ENCODE measurements around the gene RNF10. TPM values are rescaled to one million over a fixed set of nuclear protein-coding genes. Genes with fewer than 3 reads are reported as not detected.
"Not testable (repeated sequence)": the region's sequence is repeated elsewhere in the genome, so short reads cannot be mapped to it uniquely, and the experiment has no call there.

RNF10 gene
- total RNA-seq = 100 to 1,000 TPM; 165 to 168 TPM

- ChIA-PET POLR2A (interaction anchor here (0.8 to 1.5 kb wide), 4 partner anchors 16 to 66 kb away, joined by 3 to 6 read pairs (median 4); partner anchors contain the start of gene POP5), CTCF (interaction anchor here (0.8 to 1.2 kb wide), 3 partner anchors 33 to 96 kb away, joined by 3 to 5 read pairs (median 3); partner anchors contain the start of gene SRSF9)
Observed at GRCh38 chr12:120534203-120534702, at the start of gene RNF10. TSS of gene RNF10 (plus strand) at chr12:120534356. CDS start at chr12:120534812, 456 bp downstream.

DNA sequence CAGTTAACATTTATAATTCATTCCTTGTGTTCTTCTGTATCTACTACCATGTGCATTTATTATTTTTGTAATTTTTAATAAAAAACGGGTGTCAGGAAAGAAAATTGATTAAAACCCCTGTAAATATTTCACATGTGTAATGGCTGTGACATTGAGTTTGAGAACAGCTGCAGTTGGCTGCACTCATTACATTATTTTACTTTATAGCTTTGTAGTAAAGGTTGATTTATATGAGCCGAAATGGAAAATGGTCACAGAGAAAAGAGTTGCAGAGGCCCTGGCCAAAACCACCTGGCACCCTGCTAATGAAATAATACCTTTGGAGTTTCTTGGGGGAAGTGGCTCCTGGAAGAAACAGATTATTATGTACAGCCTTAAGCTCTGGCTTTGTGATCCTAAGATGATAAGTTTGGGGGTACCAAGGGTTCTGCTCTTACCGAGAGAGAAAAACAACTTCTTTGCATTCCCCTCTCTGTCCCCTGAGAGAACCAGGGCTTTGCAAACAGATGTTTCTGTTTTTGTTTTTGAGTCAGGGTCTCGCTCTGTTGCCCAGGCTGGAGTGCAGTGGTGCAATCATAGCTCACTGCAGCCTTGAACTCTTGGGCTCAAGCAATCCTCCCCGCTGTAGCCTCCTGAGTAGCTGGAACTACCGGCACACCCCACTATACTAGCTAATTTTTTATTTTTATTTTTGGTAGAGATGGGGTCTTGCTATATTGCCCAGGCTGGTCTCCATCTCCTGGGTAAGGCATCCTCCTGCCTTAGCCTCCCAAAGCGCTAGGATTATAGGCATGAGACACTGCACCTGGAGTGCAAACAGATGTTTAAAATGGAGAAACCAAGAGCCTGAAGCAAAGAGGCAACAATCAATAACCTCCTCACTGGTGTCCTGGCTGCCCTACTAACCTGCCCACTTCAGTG lies 47.9 kb upstream of the RNF10 start:
- ChIA-PET CTCF (no interaction called here), POLR2A (interaction anchor here (0.6 kb wide), 1 partner anchor 10 kb away, joined by 4 read pairs; the partner anchor contains the start of gene DYNLL1)

DNA sequence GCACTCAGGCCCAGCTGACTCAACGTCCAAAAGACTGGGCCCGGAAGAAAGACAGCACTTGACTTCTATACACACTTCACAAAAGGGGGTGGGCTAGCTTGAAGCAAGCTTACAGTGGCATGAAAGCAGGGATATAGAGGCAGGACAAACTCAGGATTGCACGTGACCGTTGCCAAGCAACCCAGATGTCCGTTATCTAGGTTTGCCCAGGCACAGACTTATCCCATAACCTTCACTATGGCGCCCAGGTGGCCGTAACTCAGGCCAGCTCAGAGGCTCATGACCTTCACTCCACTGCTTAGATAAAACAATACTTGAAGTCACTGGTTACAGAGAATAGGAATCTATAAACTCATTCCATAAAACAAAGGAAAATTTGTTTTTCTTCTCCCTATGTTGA lies 46.6 kb upstream of the RNF10 start:
- POLR2A ChIA-PET = not testable (repeated sequence)
- CTCF ChIA-PET = interaction anchor here (1.2 kb wide), 1 partner anchor 17 kb away, joined by 3 read pairs; no protein-coding TSS in a partner anchor

- ChIA-PET POLR2A (no interaction called here), CTCF (interaction anchor here (1.2 kb wide), 1 partner anchor 18 kb away, joined by 3 read pairs; no protein-coding TSS in a partner anchor)
Observed at GRCh38 chr12:120488057-120488640, 46.0 kb upstream of the RNF10 start.

DNA sequence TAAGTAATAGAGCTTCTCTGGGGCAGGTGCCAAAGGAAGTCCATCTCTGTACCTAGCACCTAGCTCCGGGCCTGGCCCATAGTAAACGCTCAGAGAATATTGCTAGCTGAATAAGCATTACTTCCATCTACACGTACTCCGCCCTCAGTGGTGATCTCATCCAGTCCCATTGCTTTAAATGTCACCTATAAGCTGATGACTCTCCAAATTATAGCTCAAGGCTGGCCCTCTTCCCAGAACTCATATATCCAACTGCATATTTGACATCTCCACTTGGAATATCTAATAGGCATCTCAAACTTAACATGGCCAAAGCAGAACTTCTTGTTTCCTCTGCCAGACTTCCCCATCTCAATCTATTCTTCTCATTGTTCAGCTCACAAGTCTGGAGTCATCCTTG lies 45.1 kb upstream of the RNF10 start:
- CTCF ChIA-PET = no interaction called here
- POLR2A ChIA-PET = no interaction called here

- ChIA-PET POLR2A (no interaction called here), CTCF (interaction anchor here (2.0 kb wide), 1 partner anchor 20 kb away, joined by 5 read pairs; no protein-coding TSS in a partner anchor)
Observed at GRCh38 chr12:120490325-120490724, 43.8 kb upstream of the RNF10 start.

DNA sequence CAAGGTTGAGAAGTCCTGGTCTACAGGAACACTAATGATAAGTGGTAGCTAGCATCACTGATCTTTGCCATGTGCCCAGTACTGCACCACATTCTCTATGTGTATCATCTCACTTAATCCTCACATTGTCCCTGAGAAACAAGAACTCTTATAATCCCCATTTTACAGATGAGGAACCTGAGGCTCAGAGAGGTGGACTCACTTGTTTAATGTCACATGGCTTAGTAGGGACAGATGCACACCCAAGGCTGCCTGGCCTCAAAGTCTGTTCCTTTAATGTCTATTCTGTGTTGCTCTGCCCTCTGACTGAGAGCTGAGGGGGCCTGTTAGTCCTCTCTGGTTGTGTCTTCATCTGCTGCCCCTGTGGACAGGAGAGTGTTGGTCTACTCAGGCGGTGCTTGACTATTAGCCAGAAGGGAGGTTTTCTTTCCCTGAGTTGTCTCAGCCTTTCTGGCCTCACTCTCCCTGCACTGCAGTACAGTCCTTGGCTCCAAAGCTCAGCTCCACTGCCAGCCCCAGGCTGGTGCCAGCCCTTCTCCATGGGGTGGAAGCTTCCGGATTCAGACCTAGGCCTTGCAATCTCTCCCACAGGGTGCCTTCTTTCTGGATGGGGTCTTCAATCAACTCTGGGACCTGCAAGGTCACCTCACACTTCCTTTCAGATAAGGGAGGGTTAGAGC lies 43.2 kb upstream of the RNF10 start:
- CTCF ChIA-PET = interaction anchor here (2.0 kb wide), 1 partner anchor 21 kb away, joined by 5 read pairs; no protein-coding TSS in a partner anchor
- POLR2A ChIA-PET = interaction anchor here (0.6 kb wide), 1 partner anchor 290 kb away, joined by 5 read pairs; the partner anchor contains the start of gene RPLP0

- CTCF ChIA-PET = interaction anchor here (1.1 to 2.1 kb wide), 5 partner anchors 20 to 32 kb away, joined by 4 to 8 read pairs (median 5); partner anchors contain the start of gene SRSF9
- POLR2A ChIA-PET = interaction anchor here (0.6 kb wide), 3 partner anchors 32 to 231 kb away, joined by 3 to 5 read pairs (median 5); partner anchors contain the start of gene COQ5
Observed at GRCh38 chr12:120495186-120495730, 38.9 kb upstream of the RNF10 start.

DNA sequence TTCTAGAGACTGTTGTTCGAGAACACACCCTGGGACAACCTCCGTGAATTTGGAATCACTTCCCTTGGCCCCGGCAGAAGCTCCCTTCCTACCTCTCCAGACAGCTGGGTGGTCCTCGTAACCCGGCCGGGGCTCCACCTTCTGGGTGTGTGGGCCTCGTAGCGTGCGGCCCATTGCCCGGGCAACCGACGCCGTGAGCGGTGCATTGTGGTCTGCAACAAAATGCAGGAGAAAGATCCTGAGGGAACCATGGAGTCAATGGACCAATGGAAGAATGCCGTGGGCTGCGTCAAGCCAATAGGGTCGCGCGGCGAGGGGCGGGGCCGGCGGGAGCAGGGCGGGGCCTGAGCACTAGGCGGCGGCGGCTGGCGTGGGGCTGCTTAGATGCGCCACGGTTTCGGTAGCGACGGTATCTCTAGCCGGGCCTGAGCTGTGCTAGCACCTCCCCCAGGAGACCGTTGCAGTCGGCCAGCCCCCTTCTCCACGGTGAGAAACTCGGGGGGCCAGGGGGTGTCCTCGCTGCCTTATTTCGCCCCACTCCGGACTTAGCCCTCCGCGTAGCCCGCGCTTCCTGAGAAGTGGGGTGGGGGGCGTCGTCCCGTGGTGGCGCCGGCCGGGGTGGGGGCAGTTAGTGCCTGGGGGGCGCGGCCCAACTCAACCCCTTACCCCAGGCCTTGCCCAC lies 38.3 kb upstream of the RNF10 start, which contains the start of gene DYNLL1:
DYNLL1 (plus strand) TSS at position 383 of the 682 bp plus-strand sequence. CDS start 309 bp downstream, outside the sequence.
- POLR2A ChIA-PET = interaction anchor here (0.5 to 1.3 kb wide), 7 partner anchors 9 to 488 kb away, joined by 3 to 5 read pairs (median 4); partner anchors contain the start of genes COQ5, COX6A1 and SRSF9
- CTCF ChIA-PET = interaction anchor here (0.5 to 2.1 kb wide), 9 partner anchors 21 to 57 kb away, joined by 3 to 8 read pairs (median 4); partner anchors contain the start of genes COQ5 and SRSF9

GRCh38 chr12:120496413-120497340 lies 37.5 kb upstream of the RNF10 start:
- ChIA-PET CTCF (interaction anchor here (0.5 to 2.1 kb wide), 12 partner anchors 22 to 339 kb away, joined by 3 to 6 read pairs (median 3); partner anchors contain the start of genes COQ5 and SRSF9), POLR2A (interaction anchor here (0.5 to 1.4 kb wide), 10 partner anchors 10 to 653 kb away, joined by 3 to 7 read pairs (median 4); partner anchors contain the start of genes COX6A1 and SRSF9)

DNA sequence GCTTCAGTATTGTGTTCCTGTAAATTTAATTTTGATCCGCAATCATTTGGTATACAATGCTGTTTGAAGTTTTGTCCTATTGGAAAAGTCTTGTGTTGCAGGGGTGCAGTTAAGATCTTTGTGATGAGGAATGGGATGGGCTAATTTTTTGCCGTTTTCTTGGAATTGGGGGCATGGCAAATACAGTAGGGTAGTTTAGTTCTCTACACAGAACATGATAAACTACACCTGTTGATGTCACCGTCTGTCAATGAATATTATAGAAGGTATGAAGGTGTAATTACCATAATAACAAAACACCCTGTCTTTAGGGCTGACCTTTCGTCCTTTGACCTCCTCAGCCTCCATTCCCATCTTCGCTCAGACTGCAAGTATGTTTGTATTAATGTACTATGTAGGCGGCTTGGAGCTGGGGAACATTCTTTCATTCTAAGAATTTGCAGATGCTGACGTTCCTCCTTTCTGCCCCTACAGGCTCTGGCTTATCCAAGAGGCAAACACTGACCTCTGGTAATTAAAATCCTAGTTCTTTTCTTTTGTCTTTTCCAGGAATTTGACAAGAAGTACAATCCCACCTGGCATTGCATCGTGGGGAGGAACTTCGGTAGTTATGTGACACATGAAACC lies 36.5 kb upstream of the RNF10 start:
- ChIA-PET POLR2A (interaction anchor here (1.4 kb wide), 1 partner anchor 37 kb away, joined by 4 read pairs; a partner anchor contains a TSS), CTCF (interaction anchor here (0.6 to 2.1 kb wide), 6 partner anchors 28 to 233 kb away, joined by 3 to 6 read pairs (median 4); partner anchors contain the start of gene SRSF9)

- ChIA-PET CTCF (no interaction called here), POLR2A (interaction anchor here (0.5 kb wide), 1 partner anchor 22 kb away, joined by 3 read pairs; no protein-coding TSS in a partner anchor)
Observed at GRCh38 chr12:120498870-120499515, 35.2 kb upstream of the RNF10 start.

GRCh38 chr12:120500581-120500980 lies 33.6 kb upstream of the RNF10 start:
- ChIA-PET CTCF (interaction anchor here (0.6 to 0.8 kb wide), 2 partner anchors 9 to 62 kb away, joined by 3 to 4 read pairs; no protein-coding TSS in a partner anchor), POLR2A (no interaction called here)

DNA sequence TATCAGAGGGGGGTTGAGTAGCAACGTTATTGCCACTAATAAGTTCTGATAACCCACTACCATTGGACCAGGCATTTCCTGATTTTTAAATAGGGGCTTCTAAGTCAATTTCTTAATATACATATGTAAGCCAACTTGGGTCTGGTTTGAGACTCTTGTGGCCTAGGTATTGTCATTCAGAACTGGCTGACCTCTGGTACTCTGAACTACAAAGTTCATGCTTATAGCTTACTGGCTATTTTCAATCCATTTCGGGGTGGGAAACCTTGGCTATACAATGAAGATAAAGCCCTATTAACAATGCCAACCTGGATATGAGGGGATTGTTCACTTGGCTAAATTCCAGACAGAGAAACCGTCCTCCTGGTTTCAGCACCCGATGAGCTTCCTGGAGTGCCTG lies 29.6 kb upstream of the RNF10 start:
- POLR2A ChIA-PET = no interaction called here

DNA sequence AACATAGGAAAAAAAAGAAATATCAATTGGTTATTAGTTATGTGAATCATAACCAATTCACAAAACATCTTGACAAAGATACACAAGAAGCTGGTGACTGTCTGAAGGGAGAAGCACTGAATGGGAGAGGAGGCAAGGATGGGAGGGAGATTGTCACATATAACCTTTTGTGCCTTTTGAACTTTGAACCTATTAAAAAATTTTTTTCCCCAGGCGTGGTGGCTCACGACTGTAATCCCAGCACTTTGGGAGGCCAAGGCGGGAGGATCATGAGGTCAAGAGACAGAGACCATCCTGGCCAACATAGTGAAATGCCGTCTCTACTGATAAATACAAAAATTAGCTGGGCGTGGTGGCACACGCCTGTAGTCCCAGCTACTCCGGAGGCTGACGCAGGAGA lies 25.6 kb upstream of the RNF10 start:
- POLR2A ChIA-PET = no interaction called here
- CTCF ChIA-PET = interaction anchor here (1.1 kb wide), 1 partner anchor 8 kb away, joined by 3 read pairs; no protein-coding TSS in a partner anchor

More for the DNA sequence above, 29.6 kb upstream of the RNF10 start:
- CTCF ChIA-PET = interaction anchor here (0.6 to 1.7 kb wide), 3 partner anchors 35 to 987 kb away, joined by 3 to 5 read pairs (median 3); partner anchors contain the start of gene SRSF9
